ENCODE results near the gene SCG3.
"Not testable (repeated sequence)": the region's sequence is repeated elsewhere in the genome, so short reads cannot be mapped to it uniquely, and the experiment has no call there.

The SCG3 gene

DNA sequence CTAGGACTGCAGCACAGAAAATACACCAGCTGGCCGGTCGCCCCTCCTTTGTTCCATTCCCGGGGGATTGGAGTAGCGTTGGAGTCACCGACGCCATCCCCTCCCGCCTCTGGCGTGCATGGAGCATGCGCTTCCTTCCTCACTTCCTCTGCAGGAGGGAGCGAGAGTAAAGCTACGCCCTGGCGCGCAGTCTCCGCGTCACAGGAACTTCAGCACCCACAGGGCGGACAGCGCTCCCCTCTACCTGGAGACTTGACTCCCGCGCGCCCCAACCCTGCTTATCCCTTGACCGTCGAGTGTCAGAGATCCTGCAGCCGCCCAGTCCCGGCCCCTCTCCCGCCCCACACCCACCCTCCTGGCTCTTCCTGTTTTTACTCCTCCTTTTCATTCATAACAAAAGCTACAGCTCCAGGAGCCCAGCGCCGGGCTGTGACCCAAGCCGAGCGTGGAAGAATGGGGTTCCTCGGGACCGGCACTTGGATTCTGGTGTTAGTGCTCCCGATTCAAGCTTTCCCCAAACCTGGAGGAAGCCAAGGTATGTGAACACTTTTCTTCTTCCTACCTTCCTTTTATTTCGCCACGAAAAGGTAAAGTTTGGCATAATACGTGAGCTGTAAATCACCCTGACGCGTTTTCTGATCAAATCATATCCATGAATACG lies at the start of gene SCG3:
SCG3 (plus strand) TSS at position 201 of the 661 bp plus-strand sequence; CDS start at position 454, 253 bp downstream.
- DNase-seq, result peak; percentile 76 to 80

DNA sequence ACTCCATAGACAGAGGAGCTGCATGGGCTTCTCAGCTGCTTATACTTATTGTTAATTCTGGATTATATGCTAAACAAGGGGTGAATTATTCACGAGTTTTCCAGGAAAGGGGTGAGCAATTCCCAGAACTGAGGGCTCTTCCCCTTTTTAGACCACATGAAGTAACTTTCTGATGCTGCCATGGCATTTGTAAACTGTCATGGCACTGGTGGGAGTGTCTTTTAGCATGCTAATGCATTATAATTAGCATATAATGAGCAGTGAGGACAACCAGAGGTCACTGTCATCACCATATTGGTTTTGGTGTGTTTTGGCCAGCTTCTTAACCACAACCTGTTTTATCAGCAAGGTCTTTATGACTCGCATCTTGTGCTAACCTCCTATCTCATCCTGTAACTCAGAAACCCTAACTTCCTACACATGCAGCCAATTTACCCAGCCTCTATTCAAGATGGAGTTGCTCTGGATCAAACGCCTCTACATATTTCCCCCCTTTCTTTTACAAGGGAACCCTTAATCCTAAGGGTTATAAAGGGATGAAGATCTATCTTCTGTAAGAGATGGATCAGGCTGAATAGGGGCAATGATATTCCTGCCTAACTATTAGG lies 46.6 kb upstream of the SCG3 start:
- DNase-seq, result no peak

DNA sequence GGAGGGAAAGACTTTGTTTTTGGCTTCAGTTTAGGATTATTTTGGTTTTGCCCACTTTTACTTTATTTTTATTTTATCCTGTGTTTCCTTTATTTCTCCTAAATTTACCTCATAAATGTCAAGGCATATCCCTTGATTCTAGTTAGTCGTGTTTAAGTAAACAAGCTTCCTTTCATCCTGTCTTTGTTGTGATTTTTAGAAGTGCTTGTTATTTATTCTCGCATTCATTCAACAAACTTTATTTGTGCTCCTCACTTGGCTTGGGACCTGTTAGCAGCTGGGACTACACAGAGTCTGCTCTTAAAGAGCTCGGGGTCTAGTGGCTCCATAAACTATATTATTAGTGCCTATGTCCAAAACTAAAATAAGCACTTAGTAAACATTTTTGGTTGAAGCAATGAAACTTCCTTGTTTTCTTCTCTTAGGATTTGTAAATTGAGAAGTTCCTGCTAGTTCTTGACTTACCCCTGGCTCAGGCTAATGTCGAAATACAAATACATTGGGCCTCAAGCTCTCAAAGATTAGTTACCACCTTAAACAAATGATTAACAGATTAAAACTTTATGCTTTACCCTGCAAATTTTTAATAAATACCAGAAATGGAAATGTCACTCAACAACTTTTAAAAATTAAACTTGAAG lies 39.7 kb upstream of the SCG3 start:
- DNase-seq, result no peak

DNA sequence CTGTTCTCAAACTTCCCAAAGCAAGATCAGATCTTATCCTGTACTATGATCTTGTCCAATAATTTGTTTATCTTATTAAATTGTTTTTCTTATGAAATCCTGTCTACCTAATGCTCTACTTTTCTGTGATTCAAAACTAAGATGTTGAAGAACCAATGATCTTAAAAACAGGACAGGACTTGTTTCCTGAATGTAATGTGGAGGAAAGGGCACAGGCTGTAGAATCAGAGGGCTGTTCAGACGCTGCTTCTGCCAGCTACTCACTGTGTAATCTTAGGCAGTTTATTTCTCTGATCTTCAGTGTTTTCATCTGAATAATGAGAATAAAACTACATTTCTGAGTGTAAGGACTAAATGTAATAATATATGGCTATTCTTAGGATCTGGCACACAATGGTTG lies 38.6 kb upstream of the SCG3 start:
- DNase-seq, result no peak

DNA sequence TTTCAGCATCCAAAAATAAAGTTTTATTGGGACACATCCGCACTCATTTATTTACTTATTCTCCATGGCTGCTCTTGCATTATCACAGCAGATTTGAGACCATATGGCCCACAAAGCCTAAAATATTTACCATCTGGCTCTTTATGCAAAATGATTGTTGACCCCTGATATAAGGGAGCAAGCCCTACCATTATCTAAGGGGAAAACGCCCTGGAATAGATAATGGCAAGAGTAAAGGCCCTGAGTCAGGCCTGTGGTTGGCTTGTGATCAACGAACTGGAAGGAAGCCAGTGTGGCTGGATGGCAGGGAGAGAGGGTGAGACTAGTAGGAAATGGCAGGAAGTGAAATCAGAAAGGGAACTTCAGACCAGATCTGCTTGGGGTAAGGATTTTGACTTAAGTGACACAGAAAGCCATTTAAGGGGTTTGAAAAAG lies 34.2 kb upstream of the SCG3 start:
- DNase-seq, result no peak

DNA sequence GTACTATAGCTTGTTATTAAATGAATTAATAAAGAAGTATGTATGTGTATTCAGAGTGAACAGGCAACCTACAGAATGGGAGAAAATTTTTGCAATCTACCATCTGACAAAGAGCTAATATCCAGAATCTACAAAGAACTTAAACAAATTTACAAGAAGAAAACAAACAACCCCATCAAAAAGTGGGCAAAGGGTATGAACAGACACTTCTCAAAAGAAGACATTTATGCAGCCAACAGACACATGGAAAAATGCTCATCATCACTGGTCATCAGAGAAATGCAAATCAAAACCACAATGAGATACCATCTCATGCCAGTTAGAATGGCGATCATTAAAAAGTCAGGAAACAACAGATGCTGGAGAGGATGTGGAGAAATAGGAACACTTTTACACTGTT lies 33.2 kb upstream of the SCG3 start:
- DNase-seq, result not testable (repeated sequence)

DNA sequence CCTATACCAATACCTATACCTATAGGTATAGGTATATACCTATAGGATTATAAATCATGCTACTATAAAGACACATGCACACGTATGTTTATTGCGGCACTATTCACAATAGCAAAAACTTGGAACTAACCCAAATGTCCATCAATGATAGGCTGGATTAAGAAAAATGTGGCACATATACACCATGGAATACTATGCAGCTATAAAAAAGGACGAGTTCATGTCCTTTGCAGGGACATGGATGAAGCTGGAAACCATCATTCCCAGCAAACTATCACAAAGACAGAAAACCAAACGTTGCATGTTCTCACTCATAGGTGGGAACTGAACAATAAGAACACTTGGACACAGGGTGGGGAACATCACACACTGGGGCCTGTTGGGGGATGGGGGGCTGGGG lies 32.7 kb upstream of the SCG3 start:
- not testable (repeated sequence) for DNase-seq

DNA sequence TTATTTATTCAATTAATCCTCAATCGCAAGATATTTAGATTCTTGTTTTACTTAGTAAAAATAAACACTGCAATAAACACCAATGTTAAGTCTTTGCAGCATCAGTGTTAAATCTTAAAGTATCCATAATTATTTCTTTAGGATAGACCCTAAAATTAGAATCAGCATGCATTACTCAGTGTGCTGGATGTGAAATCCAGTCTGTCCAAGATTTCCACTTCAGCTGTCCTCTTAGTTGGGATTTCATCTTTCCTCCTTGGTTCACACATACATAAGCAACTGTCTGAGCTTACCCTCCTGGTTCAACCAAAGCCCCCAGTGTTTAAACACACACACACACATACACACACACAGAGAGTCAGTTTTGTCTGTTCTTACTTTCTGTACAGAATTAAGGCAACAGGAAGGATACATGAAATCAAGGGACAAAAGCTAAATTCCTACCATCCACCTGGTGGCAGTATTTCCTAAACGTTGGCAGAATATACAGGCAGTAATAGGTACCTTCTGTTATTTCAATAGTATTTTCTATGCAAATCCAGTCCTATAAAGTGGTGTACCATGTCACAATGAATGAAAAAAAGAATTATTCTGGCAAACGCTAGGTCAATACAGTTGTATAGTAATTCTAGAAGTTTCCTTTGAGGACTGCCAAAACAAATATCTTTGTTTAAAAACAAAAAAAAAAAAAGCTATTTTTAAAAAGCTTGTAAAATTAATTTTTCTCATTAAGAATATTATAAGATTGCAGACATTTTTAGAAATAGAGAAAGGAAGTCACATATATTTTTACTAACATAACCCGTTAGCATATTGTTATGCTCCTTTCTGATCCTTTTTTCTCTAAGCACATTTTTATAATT lies 31.4 kb upstream of the SCG3 start:
- peak in 1 of 2 experiments; percentile 14 for DNase-seq

DNA sequence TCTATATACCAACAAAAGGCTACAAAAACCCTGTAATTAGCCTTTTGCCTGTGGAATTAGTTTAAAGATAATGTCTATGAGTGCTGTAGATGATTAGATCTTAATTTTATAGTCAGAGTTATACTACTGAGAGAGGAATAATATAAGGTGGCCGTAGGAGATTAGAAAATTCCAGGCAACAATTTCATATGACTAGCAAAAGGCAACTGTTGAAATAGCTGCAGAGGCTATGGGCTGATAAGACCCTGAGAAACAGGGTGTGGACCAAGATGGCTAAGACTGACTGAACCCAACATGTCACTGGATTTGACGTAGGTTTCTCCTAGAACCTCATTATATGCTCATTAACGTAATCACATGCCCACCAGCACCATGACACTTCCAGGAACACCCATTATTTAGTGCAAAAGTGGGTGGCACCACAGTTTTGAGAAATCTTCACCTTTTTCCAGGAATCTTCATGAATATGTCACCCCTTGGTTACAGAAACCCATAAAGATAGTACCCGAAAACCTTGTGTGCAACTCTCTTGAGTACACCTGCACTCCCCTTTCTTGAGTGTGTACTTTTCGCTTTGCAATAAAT lies 29.1 kb upstream of the SCG3 start:
- DNase-seq, result no peak

DNA sequence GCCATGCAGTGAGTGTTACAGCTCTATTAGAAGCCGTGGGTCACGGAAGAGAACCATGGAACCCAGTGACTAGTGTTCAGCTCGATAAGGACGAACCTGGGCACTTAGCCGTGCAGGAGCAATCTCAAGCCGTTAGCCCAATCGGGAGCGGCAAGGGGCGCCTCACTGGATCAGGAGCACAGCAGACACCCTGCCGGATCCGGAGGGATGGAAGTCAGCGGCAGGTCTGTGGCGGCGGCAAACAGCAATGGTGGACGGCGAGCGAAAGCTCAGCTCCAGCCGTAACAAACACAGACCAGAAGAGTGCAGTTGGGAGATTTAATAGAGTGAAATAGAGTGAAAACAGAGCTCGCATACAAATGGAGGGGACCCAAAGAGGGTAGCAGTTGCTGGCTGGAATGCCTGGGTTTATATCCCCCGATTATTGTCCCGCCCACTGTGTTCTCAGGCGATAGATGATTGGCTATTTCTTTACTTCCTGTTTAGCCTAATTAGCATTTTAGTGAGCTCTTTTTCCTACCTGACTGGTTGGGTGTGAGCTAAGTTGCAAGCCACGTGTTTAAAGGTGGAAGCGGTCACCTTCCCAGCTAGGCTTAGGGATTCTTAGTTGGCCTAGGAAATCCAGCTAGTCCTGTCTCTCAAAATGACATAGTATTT lies 25.8 kb upstream of the SCG3 start:
- not testable (repeated sequence) for DNase-seq

DNA sequence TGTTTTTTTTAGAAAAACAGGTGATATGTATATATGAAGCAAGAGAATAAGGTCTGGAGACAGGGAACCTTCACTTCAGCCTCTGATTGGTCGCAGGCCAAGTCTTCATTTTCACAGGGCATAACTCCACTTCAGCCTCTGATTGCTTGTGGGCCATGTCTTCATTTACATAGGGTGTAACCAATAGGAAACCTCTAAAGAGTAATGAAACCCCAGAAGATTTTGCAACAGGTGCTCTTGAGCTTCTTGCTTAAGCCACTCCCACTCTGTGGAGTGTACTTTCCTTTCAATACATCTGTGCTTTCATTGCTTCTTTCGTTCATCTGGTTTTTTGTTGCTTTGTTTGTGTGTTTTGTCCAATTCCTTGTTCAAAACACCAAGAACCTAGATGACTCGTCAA lies 22.6 kb upstream of the SCG3 start:
- no peak for DNase-seq

DNA sequence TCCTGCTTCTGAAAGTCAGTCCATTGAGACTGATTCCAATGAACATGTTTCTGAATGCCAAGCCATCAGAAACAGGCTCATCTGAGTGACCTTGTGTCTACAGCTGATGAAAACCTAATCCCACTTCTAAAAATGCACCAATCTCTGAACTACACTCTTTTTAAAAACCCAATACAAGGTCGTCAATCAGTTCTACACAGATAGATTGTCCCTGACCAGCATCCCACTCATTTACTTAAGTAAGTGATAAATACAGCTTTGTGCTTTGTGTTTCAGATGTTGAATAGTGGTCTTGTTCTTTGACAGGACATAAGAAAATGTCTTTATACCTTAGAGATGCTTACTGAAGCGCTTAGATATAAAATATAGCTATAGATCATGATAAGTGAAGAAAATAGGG lies 20.2 kb upstream of the SCG3 start:
- no peak for DNase-seq

DNA sequence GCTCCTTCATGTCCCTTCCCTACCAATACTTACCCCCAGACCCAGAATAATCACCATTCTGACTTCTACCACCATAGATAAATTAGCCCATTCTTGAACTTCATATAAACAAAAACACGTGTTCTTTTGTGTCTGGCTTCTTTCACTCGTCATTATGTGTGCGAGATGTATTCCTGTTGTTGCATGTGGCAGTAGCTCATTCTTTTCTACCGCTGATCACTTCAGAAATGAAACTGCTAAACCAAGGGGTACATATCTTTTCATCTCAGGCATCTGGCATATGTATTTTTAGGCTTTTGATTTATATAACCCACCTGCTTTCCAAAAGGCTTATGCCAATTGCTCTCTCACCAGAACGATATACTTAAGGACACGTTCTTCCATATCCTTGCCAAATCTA lies 13.8 kb upstream of the SCG3 start:
- no peak for DNase-seq

DNA sequence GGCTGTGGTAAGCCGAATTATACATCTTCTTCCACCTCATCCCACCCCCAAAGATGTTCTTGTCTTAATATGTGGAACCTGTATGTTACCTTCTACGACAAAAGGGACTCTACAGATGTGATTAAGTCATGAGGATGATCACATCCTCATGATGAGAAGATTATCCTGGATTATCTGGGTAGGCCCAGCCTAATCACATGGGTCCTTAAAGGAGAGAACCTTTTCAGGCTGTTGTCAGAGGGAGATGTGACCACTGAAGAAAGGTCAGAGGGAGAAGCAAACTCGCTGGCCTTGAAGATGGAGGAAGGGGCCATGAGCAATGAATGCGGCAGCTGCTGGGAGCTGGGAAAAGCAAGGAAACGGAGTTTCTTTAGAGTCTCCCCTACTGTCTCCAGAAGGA lies 12.9 kb upstream of the SCG3 start:
- DNase-seq, result no peak

DNA sequence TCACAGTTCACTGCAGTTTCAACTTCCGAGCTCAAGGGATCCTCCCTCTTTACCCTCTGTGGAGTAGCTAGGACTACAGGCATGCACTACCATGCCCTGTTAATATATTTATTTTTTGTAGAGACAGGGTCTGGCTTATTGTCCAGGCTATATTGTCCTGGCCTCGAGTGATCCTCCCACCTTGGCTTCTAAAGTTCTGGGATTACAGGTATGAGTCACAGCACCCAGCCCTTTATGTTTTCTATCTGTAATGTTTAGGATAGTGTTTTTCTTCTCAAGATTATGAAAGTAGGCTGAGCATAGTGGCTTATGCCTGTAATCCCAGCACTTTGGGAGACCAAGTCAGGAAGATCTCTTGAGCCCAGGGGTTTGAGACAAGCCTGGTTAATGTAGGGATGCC lies 11.9 kb upstream of the SCG3 start:
- no peak for DNase-seq

DNA sequence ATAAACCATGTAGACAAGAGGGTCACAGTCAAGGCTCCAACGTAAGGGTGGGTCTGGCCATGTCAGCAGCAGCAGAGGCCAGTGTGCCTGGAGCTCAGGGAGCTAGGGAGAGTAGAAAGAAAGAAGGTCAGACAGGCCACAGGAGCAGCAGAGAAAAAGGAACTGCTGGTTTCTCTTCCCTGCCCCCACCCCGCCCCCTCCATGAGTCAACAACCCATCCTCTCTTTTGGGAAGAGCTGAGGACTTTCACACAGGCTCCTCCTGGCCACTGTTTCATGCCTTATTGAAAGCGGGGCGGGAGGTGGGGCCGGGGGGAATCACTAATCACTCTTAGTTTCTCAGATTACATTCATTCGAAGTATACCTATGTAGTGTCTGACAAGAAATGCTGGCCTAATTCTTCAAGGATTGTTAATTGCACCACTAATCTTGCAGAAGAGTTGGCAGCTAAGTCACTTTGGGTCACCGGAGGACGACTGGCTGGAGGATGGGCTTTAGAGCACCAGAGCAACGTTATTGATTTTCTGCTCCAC lies 9.1 kb upstream of the SCG3 start:
- no peak for DNase-seq

DNA sequence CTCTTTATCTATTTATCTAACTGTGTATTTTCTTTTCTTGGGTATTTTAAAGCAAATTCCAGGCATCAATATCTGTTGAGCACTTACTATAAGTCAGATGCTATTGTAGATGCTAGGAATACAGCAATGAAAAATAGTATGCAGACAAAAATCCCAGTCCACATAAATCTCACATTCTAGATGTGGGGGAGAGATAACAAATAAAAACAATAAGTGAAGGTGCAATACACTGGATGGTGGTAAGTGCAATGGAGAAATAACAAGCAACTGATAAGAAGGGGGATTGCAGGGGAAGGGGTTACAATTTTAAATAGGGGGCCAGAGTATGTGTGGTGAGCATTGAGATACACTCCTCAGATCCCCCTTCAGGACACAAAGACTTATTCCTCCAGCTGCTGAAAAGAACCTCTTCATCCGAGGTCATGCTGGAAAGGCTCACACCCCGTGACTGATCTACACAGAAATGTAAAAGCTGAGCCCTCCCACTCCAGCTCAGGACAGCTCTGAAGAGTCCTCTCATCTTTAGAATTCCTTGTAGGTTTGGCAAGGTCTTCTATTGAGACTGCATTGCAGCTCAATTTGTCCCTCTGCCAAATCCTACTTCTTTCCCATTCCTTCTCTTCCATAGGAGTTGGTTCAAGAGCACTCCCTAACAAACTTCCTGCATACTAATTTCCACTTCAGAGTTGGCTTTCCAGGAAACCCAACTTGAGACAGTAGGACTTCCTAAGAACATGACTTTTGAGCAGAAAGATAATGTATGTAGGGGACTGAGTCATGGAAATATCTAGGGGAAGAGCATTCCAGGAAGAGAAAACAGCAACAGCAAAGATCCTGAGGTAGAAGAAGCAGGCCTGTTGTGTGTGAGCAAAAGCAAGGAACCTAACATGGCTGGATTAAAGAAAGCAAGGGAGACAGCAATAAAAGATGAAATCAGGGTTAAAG lies 8.1 kb upstream of the SCG3 start:
- DNase-seq, result no peak

DNA sequence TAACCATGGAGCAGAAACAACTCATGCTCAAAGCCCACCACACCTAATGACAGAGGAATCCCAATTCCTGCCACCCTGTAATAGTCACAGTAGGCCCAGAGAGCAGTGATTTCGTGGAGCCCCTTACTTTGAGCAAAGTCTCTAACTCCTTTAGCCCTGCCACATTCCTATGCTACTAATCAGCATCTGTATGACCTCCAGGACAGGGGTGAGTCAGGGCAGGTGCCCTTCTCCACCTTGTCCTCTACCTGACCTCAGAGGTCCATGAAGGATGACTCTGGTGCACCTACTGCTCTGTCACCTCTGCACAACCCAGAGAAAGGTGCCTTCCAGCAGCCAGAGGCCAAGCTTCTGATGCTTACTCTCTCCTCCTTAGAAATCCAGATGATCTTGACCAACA lies 6.1 kb upstream of the SCG3 start:
- no peak for DNase-seq

DNA sequence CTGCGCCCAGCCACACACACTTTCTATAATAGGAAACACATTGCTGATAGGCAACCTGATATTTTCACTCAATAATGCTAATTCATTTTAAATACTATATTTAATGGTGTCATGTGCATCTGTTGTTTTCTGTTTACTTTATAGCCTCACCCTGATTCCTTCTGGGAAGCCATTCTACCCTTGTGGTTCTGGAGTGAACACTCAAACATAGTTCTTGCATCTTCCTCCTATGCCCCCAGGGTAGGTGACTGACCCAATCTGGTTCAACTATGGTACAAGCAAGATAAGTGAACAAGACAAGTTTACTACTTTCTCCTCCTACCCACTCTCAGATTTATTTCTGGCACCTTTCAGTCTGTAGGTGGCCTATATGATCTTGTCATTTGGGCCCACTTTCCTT lies 4.3 kb upstream of the SCG3 start:
- DNase-seq, result no peak

DNA sequence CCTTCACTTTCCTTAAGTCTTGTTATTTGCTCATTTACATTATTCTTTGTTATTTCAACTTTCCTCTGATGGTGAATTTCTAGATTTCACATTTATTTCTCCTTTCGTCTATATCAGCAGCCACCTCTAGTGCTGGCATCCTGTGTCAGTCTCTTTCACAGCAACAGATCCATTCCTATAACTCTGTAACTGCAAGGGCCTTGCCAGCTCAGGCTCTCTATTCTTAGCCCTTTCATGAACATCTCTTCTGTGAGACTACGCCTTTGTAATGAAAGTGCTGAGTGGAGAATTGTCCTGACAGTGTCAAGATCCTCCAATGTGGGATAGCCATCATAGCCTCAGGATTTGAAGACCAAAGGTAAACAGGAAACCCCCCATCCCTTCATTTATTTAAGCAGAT lies 3.9 kb upstream of the SCG3 start:
- no peak for DNase-seq

DNA sequence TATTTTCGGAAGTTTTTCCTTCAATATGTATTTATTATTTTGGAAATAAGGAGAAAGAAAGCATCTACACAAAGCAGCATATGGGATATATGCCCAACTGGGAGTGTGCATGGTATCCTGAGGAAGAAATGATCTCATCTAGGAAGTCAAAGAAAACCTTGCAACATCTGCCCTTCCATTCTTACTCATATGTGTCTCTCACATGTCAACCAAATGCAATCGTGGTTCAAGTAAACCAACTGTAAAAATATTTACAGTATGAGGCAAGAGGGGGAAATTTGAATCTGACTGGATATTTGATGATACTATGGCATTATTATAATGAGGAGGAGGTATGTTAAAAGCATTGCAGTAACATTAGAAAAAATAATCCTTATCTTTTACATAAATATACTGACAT lies 3.2 kb upstream of the SCG3 start:
- DNase-seq, result no peak
